ENCODE measurements around the gene BTBD1. TPM values are rescaled to one million over a fixed set of nuclear protein-coding genes. Genes with fewer than 3 reads are reported as not detected.
"Not testable (repeated sequence)": the region's sequence is repeated elsewhere in the genome, so short reads cannot be mapped to it uniquely, and the experiment has no call there.

Gene BTBD1
- total RNA-seq, 1 donor from 2014 or later: 47.6 TPM

- no peak for TF ChIP-seq CTCF (conservative IDR thresholded peaks at IDR 0.05; ENCODE audit: low read depth, low read length)
- no peak overlapping the region for H3K4me3 ChIP-seq (ENCODE audit: low read depth, low read length)
- no peak for DNase-seq (ENCODE audit: low read depth)
These were observed 9.2 kb downstream of the BTBD1 start for GRCh38 chr15:83057696-83058376.

- no peak for TF ChIP-seq CTCF (conservative IDR thresholded peaks at IDR 0.05; ENCODE audit: low read depth, low read length)
- no peak overlapping the region for H3K4me3 ChIP-seq (ENCODE audit: low read depth, low read length)
- DNase-seq (ENCODE audit: low read depth): no peak
These were observed 10.1 kb downstream of the BTBD1 start for GRCh38 chr15:83057002-83057401.

- no peak for TF ChIP-seq CTCF (conservative IDR thresholded peaks at IDR 0.05; ENCODE audit: low read depth, low read length)
- DNase-seq (ENCODE audit: low read depth): peak; percentile 76
- no peak overlapping the region for H3K4me3 ChIP-seq (ENCODE audit: low read depth, low read length)
These were observed 13.9 kb downstream of the BTBD1 start for GRCh38 chr15:83053151-83053550.

GRCh38 chr15:83046558-83047127 is 20.4 kb downstream of the BTBD1 start:
- no peak for DNase-seq (ENCODE audit: low read depth)
- no peak for TF ChIP-seq CTCF (conservative IDR thresholded peaks at IDR 0.05; ENCODE audit: low read depth, low read length)
- no peak overlapping the region for H3K4me3 ChIP-seq (ENCODE audit: low read depth, low read length)

GRCh38 chr15:83044156-83044555 is 22.9 kb downstream of the BTBD1 start:
- no peak for TF ChIP-seq CTCF (conservative IDR thresholded peaks at IDR 0.05; ENCODE audit: low read depth, low read length)
- no peak overlapping the region for H3K4me3 ChIP-seq (ENCODE audit: low read depth, low read length)
- DNase-seq (ENCODE audit: low read depth): no peak

- H3K4me3 ChIP-seq (ENCODE audit: low read depth, low read length): no peak overlapping the region
- DNase-seq (ENCODE audit: low read depth): no peak
- TF ChIP-seq CTCF (conservative IDR thresholded peaks at IDR 0.05; ENCODE audit: low read depth, low read length): no peak
These were observed 27.8 kb downstream of the BTBD1 start for GRCh38 chr15:83039206-83039605.

- TF ChIP-seq CTCF (conservative IDR thresholded peaks at IDR 0.05; ENCODE audit: low read depth, low read length): no peak
- DNase-seq (ENCODE audit: low read depth): no peak
- H3K4me3 ChIP-seq (ENCODE audit: low read depth, low read length): no peak overlapping the region
These were observed 30.8 kb downstream of the BTBD1 start for GRCh38 chr15:83036253-83036652.

GRCh38 chr15:83031234-83031633 is 35.8 kb downstream of the BTBD1 start:
- DNase-seq (ENCODE audit: low read depth); H3K4me3 ChIP-seq (ENCODE audit: low read depth, low read length): not testable (repeated sequence)
